Measurements from ENCODE around the gene DNAJC24. TPM values are rescaled to one million over a fixed set of nuclear protein-coding genes. Genes with fewer than 3 reads are reported as not detected.

Gene DNAJC24
- total RNA-seq, 1 experiment from 2014 or later, result 19.0 TPM

- Mint-ChIP-seq H3K36me3 (ENCODE audit: insufficient read depth, unreplicated experiment) (no peaks in the 10 kb centered on the region), H3K9me3 (ENCODE audit: unreplicated experiment) (no peaks in the 10 kb centered on the region), H3K4me3 (ENCODE audit: unreplicated experiment) (no peak overlapping the region), H3K4me1 (ENCODE audit: insufficient read depth, unreplicated experiment) (peaks cover 5% of the 10 kb centered on the region), H3K27ac (ENCODE audit: low read depth, unreplicated experiment) (no peak overlapping the region), H3K27me3 (ENCODE audit: insufficient read depth, unreplicated experiment) (no peaks in the 10 kb centered on the region)
- intact Hi-C loops (cut with micrococcal nuclease), result no loop called here
- no TSS peak for BruUV-seq (replicated peaks)
- CTCF ChIA-PET, result interaction anchor here (0.6 to 1.2 kb wide), 3 partner anchors 15 to 311 kb away, joined by 4 to 6 read pairs (median 4); no protein-coding TSS in a partner anchor
- TF ChIP-seq CTCF (IDR thresholded peaks at IDR 0.05; ENCODE audit: unreplicated experiment), result no peak
- POLR2A ChIA-PET, result no interaction called here
- no peak for DNase-seq (ENCODE audit: unreplicated experiment)
Observed at GRCh38 chr11:31417816-31418215, 48.2 kb downstream of the DNAJC24 start.

DNA sequence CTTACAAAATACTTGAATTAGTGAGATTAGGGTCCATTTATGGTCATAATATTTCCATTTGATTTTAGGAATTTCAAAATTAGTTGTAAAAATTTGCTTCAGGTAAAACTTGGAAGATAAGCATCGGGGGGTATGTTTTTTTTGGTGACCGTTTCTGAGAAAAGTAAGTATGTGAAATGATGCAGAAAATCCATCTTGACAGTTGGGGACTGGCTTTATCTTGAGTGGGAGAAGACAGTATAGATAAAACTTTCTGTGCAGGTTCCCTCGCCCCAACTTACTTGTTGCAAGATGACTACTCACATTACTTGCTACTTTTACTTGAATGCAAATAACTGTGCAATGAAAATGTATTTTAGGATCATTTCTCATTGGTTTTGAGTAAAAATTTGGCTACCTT lies 49.5 kb downstream of the DNAJC24 start:
- no peaks in the 10 kb centered on the region for H3K9me3 Mint-ChIP-seq (ENCODE audit: unreplicated experiment)
- intact Hi-C loops (cut with micrococcal nuclease), result no loop called here
- DNase-seq (ENCODE audit: unreplicated experiment), result no peak
- peaks cover 5% of the 10 kb centered on the region for H3K4me1 Mint-ChIP-seq (ENCODE audit: insufficient read depth, unreplicated experiment)
- no peak overlapping the region for H3K27ac Mint-ChIP-seq (ENCODE audit: low read depth, unreplicated experiment)
- ChIA-PET CTCF (interaction anchor here (1.2 kb wide), 1 partner anchor 17 kb away, joined by 6 read pairs; no protein-coding TSS in a partner anchor), POLR2A (interaction anchor here (0.7 kb wide), 1 partner anchor 902 kb away, joined by 3 read pairs; no protein-coding TSS in a partner anchor)
- TF ChIP-seq CTCF (IDR thresholded peaks at IDR 0.05; ENCODE audit: unreplicated experiment), result no peak
- no peaks in the 10 kb centered on the region for H3K27me3 Mint-ChIP-seq (ENCODE audit: insufficient read depth, unreplicated experiment)
- no peak overlapping the region for H3K4me3 Mint-ChIP-seq (ENCODE audit: unreplicated experiment)
- H3K36me3 Mint-ChIP-seq (ENCODE audit: insufficient read depth, unreplicated experiment), result no peaks in the 10 kb centered on the region
- no TSS peak for BruUV-seq (replicated peaks)

- DNase-seq (ENCODE audit: unreplicated experiment), result no peak
- BruUV-seq (replicated peaks), result no TSS peak
- intact Hi-C loops (cut with micrococcal nuclease), result no loop called here
- TF ChIP-seq CTCF (IDR thresholded peaks at IDR 0.05; ENCODE audit: unreplicated experiment), result no peak
- Mint-ChIP-seq H3K27me3 (ENCODE audit: insufficient read depth, unreplicated experiment) (no peaks in the 10 kb centered on the region), H3K4me1 (ENCODE audit: insufficient read depth, unreplicated experiment) (peaks cover 5% of the 10 kb centered on the region), H3K36me3 (ENCODE audit: insufficient read depth, unreplicated experiment) (no peaks in the 10 kb centered on the region), H3K9me3 (ENCODE audit: unreplicated experiment) (no peaks in the 10 kb centered on the region), H3K4me3 (ENCODE audit: unreplicated experiment) (no peak overlapping the region), H3K27ac (ENCODE audit: low read depth, unreplicated experiment) (no peak overlapping the region)
- ChIA-PET POLR2A (interaction anchor here (0.7 kb wide), 1 partner anchor 901 kb away, joined by 3 read pairs; no protein-coding TSS in a partner anchor), CTCF (no interaction called here)
Observed at GRCh38 chr11:31419669-31420068, 50.0 kb downstream of the DNAJC24 start.

DNA sequence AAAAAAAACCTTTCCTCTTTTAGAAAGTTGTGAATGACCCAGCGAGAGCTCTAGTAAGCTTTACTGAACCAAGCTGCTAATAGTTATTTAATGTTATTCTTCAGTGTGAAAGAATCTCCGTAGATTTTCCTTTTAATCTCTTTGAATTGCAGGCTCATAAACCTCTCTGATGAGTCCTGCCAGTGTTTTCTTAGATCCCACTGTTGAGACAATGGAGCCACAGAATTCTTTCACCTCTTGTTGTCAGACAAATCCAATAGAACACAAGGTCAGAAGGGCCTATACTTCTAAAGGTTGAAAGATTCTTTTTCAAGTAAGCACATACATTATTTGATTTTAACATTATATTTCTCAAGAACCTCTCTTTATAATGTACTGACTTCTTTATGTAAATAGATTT lies 52.2 kb downstream of the DNAJC24 start:
- Mint-ChIP-seq H3K27me3 (ENCODE audit: insufficient read depth, unreplicated experiment) (no peaks in the 10 kb centered on the region), H3K4me1 (ENCODE audit: insufficient read depth, unreplicated experiment) (peaks cover 5% of the 10 kb centered on the region), H3K36me3 (ENCODE audit: insufficient read depth, unreplicated experiment) (no peaks in the 10 kb centered on the region), H3K27ac (ENCODE audit: low read depth, unreplicated experiment) (no peak overlapping the region), H3K9me3 (ENCODE audit: unreplicated experiment) (no peaks in the 10 kb centered on the region), H3K4me3 (ENCODE audit: unreplicated experiment) (no peak overlapping the region)
- POLR2A ChIA-PET, result no interaction called here
- CTCF ChIA-PET, result no interaction called here
- BruUV-seq (replicated peaks), result no TSS peak
- DNase-seq (ENCODE audit: unreplicated experiment), result no peak
- no peak for TF ChIP-seq CTCF (IDR thresholded peaks at IDR 0.05; ENCODE audit: unreplicated experiment)
- intact Hi-C loops (cut with micrococcal nuclease), result no loop called here
